22Rv1 (cell line): Measurements from ENCODE around the gene IBTK.

Experiments
- CTCF ChIP-seq: fragments of 450-650 bp; IDR thresholded peaks from 2 replicates; pipeline ENCODE4 v1.5.1; 2017; ENCODE audit warnings: mild to moderate bottlenecking
- ZFX ChIP-seq: fragments of 450-650 bp; IDR thresholded peaks from 2 replicates; pipeline ENCODE4 v1.6.1; 2017; ENCODE audit warnings: antibody characterized with exemption, borderline replicate concordance

- TF ChIP-seq CTCF: no peak
- TF ChIP-seq ZFX: no peak
Observed at GRCh38 chr6:82204020-82204419, 43.5 kb downstream of the IBTK start.
